ENCODE data around the gene MED12. TPM values are rescaled to one million over a fixed set of nuclear protein-coding genes. Genes with fewer than 3 reads are reported as not detected.

MED12 gene
- total RNA-seq, 1 donor from 2014 or later: 33.8 TPM

DNA sequence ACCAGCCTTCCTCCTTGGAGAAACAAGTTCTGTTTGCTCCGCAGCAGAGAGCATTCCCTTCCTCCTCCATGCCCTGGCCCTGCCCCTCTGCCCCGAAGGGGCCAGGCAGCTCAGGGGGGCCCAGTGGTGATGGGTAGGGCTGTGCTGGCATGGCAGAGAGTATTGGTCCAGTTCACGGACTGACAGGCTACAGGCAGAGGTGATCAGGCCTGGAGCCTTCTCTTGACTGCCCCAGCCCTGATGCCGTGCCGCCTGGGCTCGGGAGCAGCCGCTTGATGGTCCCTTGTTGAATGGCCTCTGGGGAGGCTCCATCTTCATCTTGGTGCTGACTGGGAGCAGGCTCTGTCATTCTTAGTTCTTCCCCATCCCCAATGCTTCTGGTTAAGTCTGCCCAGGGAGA lies 35.8 kb downstream of the MED12 start:
- no peak overlapping the region for H2AFZ ChIP-seq (ENCODE audit: low read depth, low read length)
- H4K20me1 ChIP-seq (ENCODE audit: insufficient read depth, low read length): no peaks in the 10 kb centered on the region
- no peak overlapping the region for H3K9ac ChIP-seq (ENCODE audit: low read length)
- H3K4me2 ChIP-seq (ENCODE audit: low read length): no peak overlapping the region
- H3K27ac ChIP-seq (ENCODE audit: low read depth, low read length): no peak overlapping the region
- H3K4me1 ChIP-seq (ENCODE audit: insufficient read depth, low read length): no peaks in the 10 kb centered on the region
- H3K4me3 ChIP-seq (ENCODE audit: insufficient read depth, low read depth, low read length): no peak overlapping the region
- no peaks in the 10 kb centered on the region for H3K79me2 ChIP-seq (ENCODE audit: insufficient read depth, low read length)
- Mint-ChIP-seq H3K27ac (ENCODE audit: unreplicated experiment) (no peak overlapping the region), H3K4me1 (ENCODE audit: low read depth, unreplicated experiment) (no peaks in the 10 kb centered on the region), H3K4me3 (ENCODE audit: unreplicated experiment) (no peak overlapping the region), H3K36me3 (ENCODE audit: low read depth, unreplicated experiment) (no peaks in the 10 kb centered on the region), H3K27me3 (ENCODE audit: low read depth, unreplicated experiment) (peaks cover 1% of the 10 kb centered on the region), H3K9me3 (ENCODE audit: unreplicated experiment) (no peaks in the 10 kb centered on the region)
- TF ChIP-seq EZH2 (IDR thresholded peaks at IDR 0.05; ENCODE audit: insufficient read depth, low read length): no peak
- TF ChIP-seq, protein P1, sequence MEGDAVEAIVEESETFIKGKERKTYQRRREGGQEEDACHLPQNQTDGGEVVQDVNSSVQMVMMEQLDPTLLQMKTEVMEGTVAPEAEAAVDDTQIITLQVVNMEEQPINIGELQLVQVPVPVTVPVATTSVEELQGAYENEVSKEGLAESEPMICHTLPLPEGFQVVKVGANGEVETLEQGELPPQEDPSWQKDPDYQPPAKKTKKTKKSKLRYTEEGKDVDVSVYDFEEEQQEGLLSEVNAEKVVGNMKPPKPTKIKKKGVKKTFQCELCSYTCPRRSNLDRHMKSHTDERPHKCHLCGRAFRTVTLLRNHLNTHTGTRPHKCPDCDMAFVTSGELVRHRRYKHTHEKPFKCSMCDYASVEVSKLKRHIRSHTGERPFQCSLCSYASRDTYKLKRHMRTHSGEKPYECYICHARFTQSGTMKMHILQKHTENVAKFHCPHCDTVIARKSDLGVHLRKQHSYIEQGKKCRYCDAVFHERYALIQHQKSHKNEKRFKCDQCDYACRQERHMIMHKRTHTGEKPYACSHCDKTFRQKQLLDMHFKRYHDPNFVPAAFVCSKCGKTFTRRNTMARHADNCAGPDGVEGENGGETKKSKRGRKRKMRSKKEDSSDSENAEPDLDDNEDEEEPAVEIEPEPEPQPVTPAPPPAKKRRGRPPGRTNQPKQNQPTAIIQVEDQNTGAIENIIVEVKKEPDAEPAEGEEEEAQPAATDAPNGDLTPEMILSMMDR (IDR thresholded peaks at IDR 0.05; ENCODE audit: insufficient read depth, low read depth, low read length): no peak
- H3K36me3 ChIP-seq (ENCODE audit: insufficient read depth, low read length): no peaks in the 10 kb centered on the region
- no peaks in the 10 kb centered on the region for H3K9me3 ChIP-seq (ENCODE audit: insufficient read depth, low read depth, low read length)
- DNase-seq (ENCODE audit: low read depth) (no peak), FAIRE-seq (no peak)
- no peaks in the 10 kb centered on the region for H3K27me3 ChIP-seq (ENCODE audit: insufficient read depth, low read length)

DNA sequence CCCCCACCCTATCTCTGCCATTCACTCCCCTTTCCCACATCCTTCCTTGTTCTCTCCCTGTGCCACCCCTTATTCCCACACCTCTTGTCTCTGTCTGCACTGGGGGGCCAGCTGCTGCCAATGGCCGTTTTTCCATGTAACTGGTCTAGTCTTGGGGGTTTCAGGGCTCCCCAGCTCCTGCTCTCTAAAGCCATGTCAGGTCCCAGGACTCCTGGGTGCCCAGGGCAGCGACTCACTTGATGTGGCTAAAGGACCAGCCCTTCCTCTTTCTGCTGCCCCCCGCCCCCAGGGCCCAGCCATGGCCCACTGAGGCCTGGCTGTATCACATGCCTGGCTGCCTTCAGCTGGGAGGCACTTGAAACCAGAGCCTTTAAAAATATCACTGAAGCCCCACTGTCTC lies 36.2 kb downstream of the MED12 start:
- Histone ChIP-seq H3K9ac (ENCODE audit: low read length) (no peak overlapping the region), H3K4me2 (ENCODE audit: low read length) (no peak overlapping the region), H3K36me3 (ENCODE audit: insufficient read depth, low read length) (no peaks in the 10 kb centered on the region), H4K20me1 (ENCODE audit: insufficient read depth, low read length) (no peaks in the 10 kb centered on the region), H2AFZ (ENCODE audit: low read depth, low read length) (no peak overlapping the region), H3K9me3 (ENCODE audit: insufficient read depth, low read depth, low read length) (no peaks in the 10 kb centered on the region), H3K27ac (ENCODE audit: low read depth, low read length) (no peak overlapping the region), H3K27me3 (ENCODE audit: insufficient read depth, low read length) (no peaks in the 10 kb centered on the region), H3K79me2 (ENCODE audit: insufficient read depth, low read length) (no peaks in the 10 kb centered on the region), H3K4me1 (ENCODE audit: insufficient read depth, low read length) (no peaks in the 10 kb centered on the region), H3K4me3 (ENCODE audit: insufficient read depth, low read depth, low read length) (no peak overlapping the region)
- FAIRE-seq (no peak), DNase-seq (ENCODE audit: low read depth) (no peak)
- no peak overlapping the region for H3K4me3 Mint-ChIP-seq (ENCODE audit: unreplicated experiment)
- no peaks in the 10 kb centered on the region for H3K9me3 Mint-ChIP-seq (ENCODE audit: unreplicated experiment)
- no peaks in the 10 kb centered on the region for H3K4me1 Mint-ChIP-seq (ENCODE audit: low read depth, unreplicated experiment)
- peaks cover 1% of the 10 kb centered on the region for H3K27me3 Mint-ChIP-seq (ENCODE audit: low read depth, unreplicated experiment)
- H3K36me3 Mint-ChIP-seq (ENCODE audit: low read depth, unreplicated experiment): no peaks in the 10 kb centered on the region
- no peak overlapping the region for H3K27ac Mint-ChIP-seq (ENCODE audit: unreplicated experiment)
- TF ChIP-seq, protein P1 (IDR thresholded peaks at IDR 0.05; ENCODE audit: insufficient read depth, low read depth, low read length): no peak
- no peak for TF ChIP-seq EZH2 (IDR thresholded peaks at IDR 0.05; ENCODE audit: insufficient read depth, low read length)

DNA sequence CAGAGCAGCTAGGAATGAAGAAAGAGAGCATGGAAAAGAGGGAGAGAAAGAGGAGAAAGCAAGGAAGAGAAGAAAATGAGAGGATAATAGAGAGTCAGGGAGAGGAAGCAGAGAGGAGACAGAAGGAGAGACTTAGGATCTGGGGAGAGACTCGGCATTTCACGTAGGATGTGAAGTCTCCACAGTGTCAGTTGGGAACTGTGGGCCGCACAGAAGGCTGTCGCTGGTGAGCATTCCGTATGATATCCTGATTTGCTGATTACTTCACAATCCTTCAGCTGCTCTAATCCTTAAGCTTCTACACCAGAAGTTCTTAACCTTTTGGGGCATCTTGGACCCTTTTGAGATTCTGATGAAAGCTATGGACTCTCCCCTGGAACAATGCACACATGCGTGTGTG lies 40.2 kb downstream of the MED12 start:
- no peak for FAIRE-seq
- H3K9me3 Mint-ChIP-seq (ENCODE audit: unreplicated experiment): no peaks in the 10 kb centered on the region

More for the DNA sequence above, 40.2 kb downstream of the MED12 start:
- Mint-ChIP-seq H3K4me3 (ENCODE audit: unreplicated experiment) (no peak overlapping the region), H3K4me1 (ENCODE audit: low read depth, unreplicated experiment) (no peaks in the 10 kb centered on the region), H3K27ac (ENCODE audit: unreplicated experiment) (no peak overlapping the region), H3K27me3 (ENCODE audit: low read depth, unreplicated experiment) (no peaks in the 10 kb centered on the region), H3K36me3 (ENCODE audit: low read depth, unreplicated experiment) (no peaks in the 10 kb centered on the region)
- TF ChIP-seq, protein P1 (IDR thresholded peaks at IDR 0.05; ENCODE audit: insufficient read depth, low read depth, low read length): no peak
- TF ChIP-seq EZH2 (IDR thresholded peaks at IDR 0.05; ENCODE audit: insufficient read depth, low read length): no peak
- Histone ChIP-seq H3K9ac (ENCODE audit: low read length) (no peak overlapping the region), H3K9me3 (ENCODE audit: insufficient read depth, low read depth, low read length) (no peaks in the 10 kb centered on the region), H3K4me2 (ENCODE audit: low read length) (no peak overlapping the region), H3K36me3 (ENCODE audit: insufficient read depth, low read length) (no peaks in the 10 kb centered on the region), H3K4me1 (ENCODE audit: insufficient read depth, low read length) (no peaks in the 10 kb centered on the region), H3K4me3 (ENCODE audit: insufficient read depth, low read depth, low read length) (no peak overlapping the region), H3K27me3 (ENCODE audit: insufficient read depth, low read length) (no peaks in the 10 kb centered on the region), H4K20me1 (ENCODE audit: insufficient read depth, low read length) (no peaks in the 10 kb centered on the region), H3K79me2 (ENCODE audit: insufficient read depth, low read length) (no peaks in the 10 kb centered on the region), H3K27ac (ENCODE audit: low read depth, low read length) (no peak overlapping the region), H2AFZ (ENCODE audit: low read depth, low read length) (no peak overlapping the region)
- no peak for DNase-seq (ENCODE audit: low read depth)

All from astrocyte (in vitro differentiated cells and primary cell).